ENCODE measurements around the gene LRRC8A.

DNA sequence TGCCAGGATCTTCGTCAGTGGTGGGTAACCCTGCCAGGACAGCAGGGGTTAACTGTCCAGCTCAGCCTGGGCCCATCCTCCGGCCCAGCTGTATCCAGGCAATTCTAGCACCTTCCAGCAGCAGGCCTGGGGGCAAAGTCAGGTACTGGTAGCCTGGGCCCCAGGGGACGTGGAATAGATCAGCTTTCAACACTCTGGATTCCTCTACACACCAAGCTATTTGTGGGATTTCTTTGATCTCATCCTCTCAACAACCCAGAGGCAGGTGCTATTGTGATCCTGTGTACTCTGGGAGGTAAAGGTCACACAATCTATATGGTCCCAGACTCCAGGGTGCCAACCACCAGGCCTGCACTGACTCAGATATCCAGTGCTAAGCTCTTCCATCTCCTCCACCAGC, 43.6 kb upstream of the LRRC8A start:
- TF ChIP-seq CTCF (IDR thresholded peaks at IDR 0.05) (no peak), POLR2A (IDR thresholded peaks at IDR 0.05) (no peak)
